Measurements from ENCODE around the gene SLC35B2. TPM values are rescaled to one million over a fixed set of nuclear protein-coding genes. Genes with fewer than 3 reads are reported as not detected.

SLC35B2 gene
- polyA plus RNA-seq, 1 donor, result 46.7 TPM

- DNase-seq, result no peak
Measured at GRCh38 chr6:44255105-44255808, 2.1 kb downstream of the SLC35B2 start.

- no peak for DNase-seq
Measured at GRCh38 chr6:44254191-44255104, 2.9 kb downstream of the SLC35B2 start.

- no peak for DNase-seq
Measured at GRCh38 chr6:44253307-44254101, 3.8 kb downstream of the SLC35B2 start.

GRCh38 chr6:44251576-44252524 lies 5.5 kb downstream of the SLC35B2 start:
- no peak for DNase-seq

- no peak for DNase-seq
Measured at GRCh38 chr6:44250718-44251123, 6.6 kb downstream of the SLC35B2 start.

- DNase-seq, result no peak
Measured at GRCh38 chr6:44250067-44250717, 7.1 kb downstream of the SLC35B2 start.

GRCh38 chr6:44249082-44249748 lies 8.1 kb downstream of the SLC35B2 start:
- DNase-seq, result no peak

- DNase-seq, result no peak
Measured at GRCh38 chr6:44248579-44248978, 8.7 kb downstream of the SLC35B2 start.

- DNase-seq, result no peak
Measured at GRCh38 chr6:44247338-44248302, 9.7 kb downstream of the SLC35B2 start.

GRCh38 chr6:44246663-44247337 lies 10.5 kb downstream of the SLC35B2 start, which contains the start of gene HSP90AB1:
TSS of gene HSP90AB1 (plus strand) at chr6:44247101. CDS start at chr6:44248630, 1,529 bp downstream.
- peak; percentile 96 for DNase-seq

- DNase-seq, result peak; percentile 84
Measured at GRCh38 chr6:44245912-44246662, 11.2 kb downstream of the SLC35B2 start.

GRCh38 chr6:44245391-44245911 lies 11.9 kb downstream of the SLC35B2 start:
- no peak for DNase-seq

GRCh38 chr6:44243345-44243744 lies 14.0 kb downstream of the SLC35B2 start:
- DNase-seq, result no peak

- DNase-seq, result no peak
Measured at GRCh38 chr6:44238687-44239350, 18.5 kb downstream of the SLC35B2 start.

GRCh38 chr6:44237813-44238433 lies 19.4 kb downstream of the SLC35B2 start:
- DNase-seq, result no peak

Measured in left kidney (tissue), 2 donors.